SIG-M5 (cell line): ENCODE results near the gene KIR2DL4.
"Not testable (repeated sequence)": the region's sequence is repeated elsewhere in the genome, so short reads cannot be mapped to it uniquely, and the experiment has no call there.

Experiments used
- DNase-seq: peaks from one replicate; lab custom pipeline; 2025; lab: John Stamatoyannopoulos, UW

KIR2DL4 gene

GRCh38 chr19:54803410-54803809, at the start of gene KIR2DL4:
TSS of gene KIR2DL4 (plus strand) at chr19:54803610. CDS start at chr19:54803652, 42 bp downstream.
- no peak for DNase-seq

- not testable (repeated sequence) for DNase-seq
Observed at GRCh38 chr19:54756204-54757110, 47.0 kb upstream of the KIR2DL4 start.

GRCh38 chr19:54758577-54758976, 44.8 kb upstream of the KIR2DL4 start:
- not testable (repeated sequence) for DNase-seq

- DNase-seq, result peak; percentile 45
Observed at GRCh38 chr19:54764219-54764618, 39.2 kb upstream of the KIR2DL4 start.

DNA sequence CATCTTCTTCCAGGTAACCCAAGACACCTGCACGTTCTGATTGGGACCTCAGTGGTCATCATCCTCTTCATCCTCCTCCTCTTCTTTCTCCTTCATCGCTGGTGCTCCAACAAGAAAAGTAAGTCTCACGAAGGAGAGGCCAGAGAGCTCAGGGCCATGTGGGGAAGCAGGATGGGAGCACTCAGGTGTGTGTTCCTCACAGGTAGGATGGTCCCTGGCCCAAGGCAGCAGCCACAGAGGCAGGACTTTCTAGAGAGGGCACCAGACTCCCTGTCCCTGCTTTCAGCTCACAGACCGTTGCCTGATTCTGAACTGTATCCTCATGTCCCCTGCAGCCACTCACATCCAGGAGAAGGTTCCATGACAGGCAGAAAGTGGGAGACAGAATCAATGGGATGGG, 36.9 kb upstream of the KIR2DL4 start:
- DNase-seq, result not testable (repeated sequence)

DNA sequence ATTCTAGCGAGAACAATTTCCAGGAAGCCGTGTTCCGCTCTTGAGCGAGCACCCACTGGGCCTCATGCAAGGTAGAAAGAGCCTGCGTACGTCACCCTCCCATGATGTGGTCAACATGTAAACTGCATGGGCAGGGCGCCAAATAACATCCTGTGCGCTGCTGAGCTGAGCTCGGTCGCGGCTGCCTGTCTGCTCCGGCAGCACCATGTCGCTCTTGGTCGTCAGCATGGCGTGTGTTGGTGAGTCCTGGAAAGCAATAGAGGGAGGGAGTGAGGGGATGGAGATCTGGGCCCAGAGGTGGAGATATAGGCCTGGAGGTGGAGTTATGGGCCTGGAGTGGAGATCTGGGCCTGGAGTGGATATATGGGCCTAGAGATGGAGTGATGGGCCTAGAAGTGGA, 33.8 kb upstream of the KIR2DL4 start, which contains the start of gene KIR2DL1:
TSS of gene KIR2DL1 (plus strand) at position 148 of the 400 bp plus-strand sequence. CDS start at position 206, 58 bp downstream.
- not testable (repeated sequence) for DNase-seq

DNA sequence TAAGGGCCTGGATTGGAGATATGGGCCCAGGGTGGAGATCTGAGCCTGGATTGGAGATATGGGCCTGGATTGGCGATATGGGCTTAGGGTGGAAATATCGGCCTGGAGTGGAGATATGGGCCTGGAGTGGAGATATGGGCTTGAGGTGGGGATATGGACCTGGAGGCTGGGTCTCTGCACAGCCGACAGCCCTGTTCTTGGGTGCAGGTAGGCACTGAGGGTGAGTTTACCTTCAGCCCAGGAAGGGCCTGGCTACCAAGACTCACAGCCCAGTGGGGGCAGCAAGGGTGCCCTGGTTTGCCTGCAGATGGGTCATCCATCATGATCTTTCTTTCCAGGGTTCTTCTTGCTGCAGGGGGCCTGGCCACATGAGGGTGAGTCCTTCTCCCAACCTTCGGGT, 32.9 kb upstream of the KIR2DL4 start:
- DNase-seq, result not testable (repeated sequence)

GRCh38 chr19:54771018-54771960, 32.1 kb upstream of the KIR2DL4 start:
- not testable (repeated sequence) for DNase-seq

DNA sequence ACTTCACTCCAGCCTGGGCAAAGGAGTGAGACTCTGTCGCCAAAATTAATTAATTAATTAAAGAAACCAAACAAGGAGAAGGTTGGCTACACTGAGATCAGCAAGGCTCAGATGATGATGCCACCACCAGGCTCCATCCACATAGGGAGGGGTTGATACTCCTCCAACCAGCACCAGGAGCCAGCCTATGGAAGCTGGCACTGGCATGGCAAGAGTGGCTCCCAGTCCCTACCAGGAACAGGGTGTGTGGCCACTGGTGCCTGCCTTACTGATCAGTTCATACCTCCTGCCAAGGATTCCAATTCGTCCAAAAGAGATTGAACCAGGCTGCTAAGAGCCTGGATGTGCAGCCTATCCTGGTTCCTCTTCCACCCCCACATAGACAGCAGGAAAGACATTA, 30.7 kb upstream of the KIR2DL4 start:
- not testable (repeated sequence) for DNase-seq

- not testable (repeated sequence) for DNase-seq
Observed at GRCh38 chr19:54775095-54775815, 28.2 kb upstream of the KIR2DL4 start.

GRCh38 chr19:54775830-54776229, 27.6 kb upstream of the KIR2DL4 start:
- not testable (repeated sequence) for DNase-seq

- not testable (repeated sequence) for DNase-seq
Observed at GRCh38 chr19:54777851-54778250, 25.6 kb upstream of the KIR2DL4 start.

DNA sequence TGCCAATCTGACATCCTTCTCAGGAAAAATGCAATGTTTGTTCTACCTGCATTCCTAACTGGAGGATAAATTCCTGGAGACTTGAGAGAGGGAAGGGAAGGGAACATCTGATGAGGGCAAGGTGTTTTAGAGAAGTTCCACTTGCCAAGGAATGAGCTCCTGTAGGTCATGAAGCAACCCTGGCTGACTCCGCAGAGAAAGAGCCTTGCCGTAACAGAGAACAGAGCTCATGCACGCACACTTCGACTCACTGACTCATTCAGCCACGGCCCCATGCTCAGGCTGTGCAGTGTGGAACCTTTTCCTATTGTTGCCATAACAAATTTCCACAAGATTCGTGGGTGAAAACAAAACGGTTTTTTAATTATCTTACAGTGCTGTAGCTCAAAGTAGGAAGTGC, 24.5 kb upstream of the KIR2DL4 start:
- DNase-seq, result not testable (repeated sequence)

DNA sequence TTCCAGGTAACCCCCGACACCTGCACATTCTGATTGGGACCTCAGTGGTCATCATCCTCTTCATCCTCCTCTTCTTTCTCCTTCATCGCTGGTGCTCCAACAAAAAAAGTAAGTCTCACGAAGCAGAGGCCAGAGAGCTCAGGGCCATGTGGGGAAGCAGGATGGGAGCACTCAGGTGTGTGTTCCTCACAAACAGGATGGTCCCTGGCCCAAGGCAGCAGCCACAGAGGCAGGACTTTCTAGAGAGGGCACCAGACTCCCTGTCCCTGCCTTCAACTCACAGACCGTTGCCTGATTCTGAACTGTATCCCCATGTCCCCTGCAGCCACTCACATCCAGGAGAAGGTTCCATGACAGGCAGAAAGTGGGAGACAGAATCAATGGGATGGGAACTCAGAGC, 20.5 kb upstream of the KIR2DL4 start:
- DNase-seq, result not testable (repeated sequence)

- not testable (repeated sequence) for DNase-seq
Observed at GRCh38 chr19:54786091-54786723, 17.2 kb upstream of the KIR2DL4 start.

DNA sequence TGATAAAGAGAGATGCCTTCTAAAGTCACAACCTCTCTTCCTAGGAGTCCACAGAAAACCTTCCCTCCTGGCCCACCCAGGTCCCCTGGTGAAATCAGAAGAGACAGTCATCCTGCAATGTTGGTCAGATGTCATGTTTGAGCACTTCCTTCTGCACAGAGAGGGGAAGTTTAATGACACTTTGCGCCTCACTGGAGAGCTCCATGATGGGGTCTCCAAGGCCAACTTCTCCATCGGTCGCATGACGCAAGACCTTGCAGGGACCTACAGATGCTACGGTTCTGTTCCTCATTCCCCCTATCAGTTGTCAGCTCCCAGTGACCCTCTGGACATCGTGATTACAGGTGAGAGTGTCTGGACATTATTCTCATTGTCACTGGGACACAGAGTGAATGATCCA, 15.3 kb upstream of the KIR2DL4 start:
- not testable (repeated sequence) for DNase-seq

- no peak for DNase-seq
Observed at GRCh38 chr19:54790711-54791110, 12.7 kb upstream of the KIR2DL4 start.

DNA sequence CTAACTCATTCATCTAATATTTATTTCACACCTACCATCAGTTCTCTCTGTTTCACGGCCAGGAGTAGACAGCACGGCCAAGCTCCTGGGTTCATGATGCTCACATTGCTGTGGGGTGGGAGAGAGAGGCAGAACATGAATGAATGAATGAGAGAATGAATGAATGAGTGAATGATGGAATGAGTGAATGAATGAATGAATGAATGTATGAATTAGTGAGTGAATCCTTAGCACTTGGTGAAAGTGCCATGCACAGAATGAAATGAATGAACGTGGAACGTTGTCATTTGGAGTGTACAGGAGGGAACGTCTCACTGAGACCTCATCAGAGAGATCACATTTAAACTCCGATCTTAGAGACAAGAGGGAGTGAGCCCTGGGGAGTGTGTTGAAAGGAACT, 11.9 kb upstream of the KIR2DL4 start:
- no peak for DNase-seq

GRCh38 chr19:54792814-54793213, 10.6 kb upstream of the KIR2DL4 start:
- DNase-seq, result no peak

GRCh38 chr19:54795758-54796157, 7.7 kb upstream of the KIR2DL4 start:
- DNase-seq, result peak; percentile 19

- DNase-seq, result no peak
Observed at GRCh38 chr19:54804101-54804500, 691 bp downstream of the KIR2DL4 start.
